HCT116 (cell line): ENCODE results near the gene CRB3. TPM values are rescaled to one million over a fixed set of nuclear protein-coding genes. Genes with fewer than 3 reads are reported as not detected.
"Not testable (repeated sequence)": the region's sequence is repeated elsewhere in the genome, so short reads cannot be mapped to it uniquely, and the experiment has no call there.

Experiments
- ATAC-seq: fragments of 200-7000 bp; cut with Tn5 transposase; 2 replicates; pipeline ENCODE4 v1.9.1; 2020; ENCODE audit warnings: mild to moderate bottlenecking, moderate library complexity
- BruUV-seq: library from RNA; stranded (reverse); fragments of 400-500 nt; replicated peaks from 2 replicates; lab custom pipeline; 2021; lab: Mats Ljungman, UMichigan
- CTCF ChIA-PET: fragments of 300-600 bp; sonication (Branson Sonifier 250); formaldehyde crosslinking; loops from one replicate; lab custom pipeline; 2021; ENCODE audit warnings: antibody characterized with exemption; lab: Charles Lee
- POLR2A ChIA-PET: fragments of 300-600, 350-600 bp; sonication (Branson Sonifier 250); formaldehyde crosslinking; loops from one replicate; lab custom pipeline; 2021; ENCODE audit warnings: antibody characterized with exemption; lab: Charles Lee
- RAD21 ChIA-PET, 2 experiments: fragments of 300-600 bp; sonication (Branson Sonifier 250); formaldehyde crosslinking; loops; one replicate each; lab custom pipeline; 2023; ENCODE audit warnings: low total read pairs in 2 of 2; ENCODE audit not compliant: uncharacterized antibody in 2 of 2, unreplicated experiment in 2 of 2, low non-redundant PET in 1 of 2; lab: Charles Lee
- DNase-seq: peaks from one replicate; pipeline ENCODE4 v3.0.0-alpha.2; 2010; ENCODE audit warnings: low read depth, low spot score
- H2AFZ ChIP-seq: fragments of 200-600 bp; shearing (Covaris generic), sonication (generic); 2 replicates; pipeline ENCODE4 v1.6.1; 2017; ENCODE audit warnings: low read depth, mixed run types, mixed read lengths, antibody characterized with exemption, low read length; ENCODE audit not compliant: poor library complexity, severe bottlenecking
- H3K27ac ChIP-seq: 2 replicates; pipeline ENCODE4 v1.5.1; 2012; ENCODE audit warnings: low read depth, low read length
- H3K27me3 ChIP-seq: fragments of 200-600 bp; sonication (generic); 2 replicates; pipeline ENCODE4 v1.6.1; 2016; ENCODE audit warnings: mixed run types, low read length, mixed read lengths; ENCODE audit not compliant: insufficient read depth
- H3K36me3 ChIP-seq, 2 experiments: fragments of 200-500 bp in 1 of 2; fragments of 200-600 bp in 1 of 2; sonication (Bioruptor generic) in 1 of 2; sonication (generic) in 1 of 2; 2 replicates each; pipeline versions ENCODE4 v1.5.1 to v1.6.1; 2014 to 2016; ENCODE audit warnings: low read length in 2 of 2, inconsistent platforms in 1 of 2, mixed read lengths in 1 of 2, mixed run types in 1 of 2; ENCODE audit not compliant: insufficient read depth in 2 of 2, control insufficient read depth in 1 of 2
- H3K4me1 ChIP-seq, 2 experiments: fragments of 200-600 bp in 1 of 2; sonication (generic) in 1 of 2; 2 replicates each; pipeline versions ENCODE4 v1.5.1 to v1.6.1; 2012 to 2017; ENCODE audit warnings: low read length in 2 of 2, inconsistent platforms in 1 of 2, mild to moderate bottlenecking in 1 of 2, mixed read lengths in 1 of 2, mixed run types in 1 of 2, moderate library complexity in 1 of 2; ENCODE audit not compliant: insufficient read depth in 2 of 2, control insufficient read depth in 1 of 2
- H3K4me2 ChIP-seq: fragments of 200-600 bp; sonication (generic); 2 replicates; pipeline ENCODE4 v1.6.1; 2017; ENCODE audit warnings: mixed run types, low read length, mixed read lengths
- H3K4me3 ChIP-seq, 2 experiments: fragments of 200-600 bp in 1 of 2; sonication (generic) in 1 of 2; replicated peaks in 1 of 2; 2 replicates each; pipeline ENCODE4 v1.5.1; 2011 to 2016; ENCODE audit warnings: low read length in 2 of 2, control low read depth in 1 of 2, low read depth in 1 of 2, mild to moderate bottlenecking in 1 of 2, mixed read lengths in 1 of 2, mixed run types in 1 of 2
- H3K79me2 ChIP-seq: fragments of 200-600 bp; sonication (generic); 2 replicates; pipeline ENCODE4 v1.6.1; 2017; ENCODE audit warnings: mild to moderate bottlenecking, mixed run types, low read length, moderate library complexity, mixed read lengths; ENCODE audit not compliant: insufficient read depth
- H3K9ac ChIP-seq: fragments of 200-600 bp; sonication (generic); 2 replicates; pipeline ENCODE4 v1.6.1; 2016; ENCODE audit warnings: low read length, mixed read lengths
- H3K9me2 ChIP-seq: fragments of 200-600 bp; sonication (generic), shearing (Covaris generic); 2 replicates; pipeline ENCODE4 v1.6.1; 2017; ENCODE audit warnings: mixed run types, mild to moderate bottlenecking, moderate library complexity; ENCODE audit not compliant: insufficient read depth
- H3K9me3 ChIP-seq, 2 experiments: fragments of 200-500 bp in 1 of 2; fragments of 200-600 bp in 1 of 2; sonication (Bioruptor generic) in 1 of 2; sonication (generic) in 1 of 2; 2 replicates each; pipeline ENCODE4 v1.6.1; 2014 to 2017; ENCODE audit warnings: low read length in 2 of 2, mixed read lengths in 2 of 2, inconsistent platforms in 1 of 2, low read depth in 1 of 2, mild to moderate bottlenecking in 1 of 2, mixed run types in 1 of 2, moderate library complexity in 1 of 2; ENCODE audit not compliant: control insufficient read depth in 1 of 2, insufficient read depth in 1 of 2
- H4K20me1 ChIP-seq: fragments of 200-600 bp; sonication (generic), shearing (Covaris generic); 2 replicates; pipeline ENCODE4 v1.6.1; 2017; ENCODE audit warnings: mixed run types, mild to moderate bottlenecking, moderate library complexity; ENCODE audit not compliant: insufficient read depth
- ATF3 ChIP-seq: IDR thresholded peaks from 2 replicates; pipeline ENCODE4 v1.6.1; 2012
- CEBPB ChIP-seq: IDR thresholded peaks from 2 replicates; pipeline ENCODE4 v1.6.1; 2012; ENCODE audit warnings: low read depth
- EGR1 ChIP-seq: IDR thresholded peaks from 2 replicates; pipeline ENCODE4 v1.6.1; 2012; ENCODE audit warnings: low read depth
- EZH2phosphoT487 ChIP-seq: fragments of 200-600 bp; IDR thresholded peaks from 2 replicates; pipeline ENCODE4 v1.6.1; 2018; ENCODE audit warnings: antibody characterized with exemption, borderline replicate concordance
- FOSL1 ChIP-seq: IDR thresholded peaks from 2 replicates; pipeline ENCODE4 v1.6.1; 2012; ENCODE audit warnings: low read depth
- POLR2A ChIP-seq: IDR thresholded peaks from 2 replicates; pipeline ENCODE4 v1.7.0; 2011; ENCODE audit warnings: borderline replicate concordance; ENCODE audit not compliant: insufficient read depth, insufficient read length; ENCODE audit errors: extremely low read depth
- POLR2AphosphoS5 ChIP-seq: IDR thresholded peaks from 2 replicates; pipeline ENCODE4 v1.6.1; 2011; ENCODE audit warnings: mild to moderate bottlenecking, low read depth, low read length, moderate library complexity
- RAD21 ChIP-seq: IDR thresholded peaks from 2 replicates; pipeline ENCODE4 v1.6.1; 2012; ENCODE audit warnings: low read depth, mild to moderate bottlenecking
- REST ChIP-seq: IDR thresholded peaks from 2 replicates; pipeline ENCODE4 v1.6.1; 2012; ENCODE audit warnings: low read depth
- SRF ChIP-seq: IDR thresholded peaks from 2 replicates; pipeline ENCODE4 v1.6.1; 2012; ENCODE audit warnings: low read depth
- YY1 ChIP-seq: IDR thresholded peaks from 2 replicates; pipeline ENCODE4 v1.6.1; 2011; ENCODE audit warnings: low read length, low read depth, moderate library complexity, mild to moderate bottlenecking; ENCODE audit not compliant: insufficient replicate concordance; ENCODE audit errors: extremely low read depth
- intact Hi-C: fragments of 100-400 bp; cut with micrococcal nuclease; formaldehyde crosslinking; loops from 2 replicates; pipeline ENCODE4 v1.10.0; 2022
- total RNA-seq: library from RNA; stranded (reverse); gene quantifications from one replicate; pipeline ENCODE4 v1.2.1, GENCODE V29; 2021; ENCODE audit not compliant: unreplicated experiment

Gene CRB3
- total RNA-seq, 1 experiment from 2014 or later = 40.5 TPM

- ATAC-seq, H4K20me1 ChIP-seq, H3K27me3 ChIP-seq, DNase-seq, H3K27ac ChIP-seq, BruUV-seq, H3K4me3 ChIP-seq, H3K9me3 ChIP-seq, H3K36me3 ChIP-seq, H3K9ac ChIP-seq, H3K79me2 ChIP-seq, H3K4me2 ChIP-seq, POLR2A ChIA-PET, intact Hi-C loops, H2AFZ ChIP-seq, H3K9me2 ChIP-seq, RAD21 ChIA-PET: not testable (repeated sequence)
- CTCF ChIA-PET = interaction anchor here (0.7 to 1.7 kb wide), 2 partner anchors 8 to 382 kb away, joined by 3 to 10 read pairs; no protein-coding TSS in a partner anchor
- H3K4me1 ChIP-seq = peaks cover 6 to 18% of the 10 kb centered on the region in 2 experiments; a peak in 3 of 4 replicates
Measured at GRCh38 chr19:6508028-6508771, 44.1 kb downstream of the CRB3 start.

GRCh38 chr19:6509118-6509971 is 45.3 kb downstream of the CRB3 start:
- TF ChIP-seq REST = no peak
- no peak for TF ChIP-seq FOSL1
- no peak for TF ChIP-seq RAD21
- no peak for TF ChIP-seq ATF3
- no peak for TF ChIP-seq POLR2A
- no peak for TF ChIP-seq CEBPB
- no peak for TF ChIP-seq EGR1
- TF ChIP-seq EZH2phosphoT487 = no peak
- no peak for TF ChIP-seq YY1
- no peak for TF ChIP-seq SRF
- no peak for TF ChIP-seq POLR2AphosphoS5
- BruUV-seq = no TSS peak
- ChIA-PET POLR2A (interaction anchor here (0.7 kb wide), 1 partner anchor 21 kb away, joined by 3 read pairs; the partner anchor contains the start of gene TNFSF9), RAD21 (no interaction called here), CTCF (no interaction called here)
- Histone ChIP-seq H3K79me2 (no peaks in the 10 kb centered on the region), H3K9me2 (no peaks in the 10 kb centered on the region), H3K9ac (no peak overlapping the region), H3K36me3 (no peaks in the 10 kb centered on the region), H3K4me3 (no peak overlapping the region), H3K9me3 (no peaks in the 10 kb centered on the region), H3K27me3 (no peaks in the 10 kb centered on the region), H3K27ac (no peak overlapping the region), H3K4me1 (peaks cover 3 to 8% of the 10 kb centered on the region in 2 experiments; a peak in 3 of 4 replicates), H2AFZ (no peak overlapping the region), H4K20me1 (no peaks in the 10 kb centered on the region), H3K4me2 (no peak overlapping the region)
- DNase-seq (no peak), ATAC-seq (no peak)
- intact Hi-C loops = no loop called here
